H1 (cell line): ENCODE results near the gene PID1. TPM values are rescaled to one million over a fixed set of nuclear protein-coding genes. Genes with fewer than 3 reads are reported as not detected.

ENCODE experiments used
- CTCF ChIA-PET: fragments of 300-600 bp; sonication (Branson Sonifier 250); formaldehyde crosslinking; loops from one replicate; lab custom pipeline; 2021; ENCODE audit not compliant: partially characterized antibody; lab: Charles Lee
- POLR2A ChIA-PET: fragments of 300-600 bp; sonication (Branson Sonifier 250); formaldehyde crosslinking; loops from one replicate; lab custom pipeline; 2021; ENCODE audit warnings: inconsistent platforms; ENCODE audit not compliant: partially characterized antibody; lab: Charles Lee
- DNase-seq, 2 experiments: peaks; one replicate each; pipeline versions ENCODE4 v3.0.0 to v3.0.0-alpha.2; 2010 to 2022; ENCODE audit warnings: low spot score in 2 of 2, low read depth in 1 of 2, mixed read lengths in 1 of 2
- FAIRE-seq: peaks from 2 replicates; lab custom pipeline; 2011; peaks lifted over from hg19 to GRCh38; lab: Jason Lieb, UNC
- H2AFZ ChIP-seq: 2 replicates; pipeline ENCODE4 v1.8.1; 2012; ENCODE audit warnings: low read length, inconsistent platforms
- H2AK5ac ChIP-seq: 2 replicates; pipeline ENCODE4 v1.6.1; 2013; ENCODE audit warnings: low read depth, low read length
- H2BK120ac ChIP-seq: replicated peaks from 2 replicates; pipeline ENCODE3; 2013; ENCODE audit warnings: low read depth, low read length, inconsistent platforms
- H2BK12ac ChIP-seq: 2 replicates; pipeline ENCODE4 v1.6.1; 2013; ENCODE audit warnings: low read depth, low read length
- H2BK15ac ChIP-seq: 2 replicates; pipeline ENCODE4 v1.6.1; 2013; ENCODE audit warnings: low read length
- H2BK20ac ChIP-seq: 2 replicates; pipeline ENCODE4 v1.6.1; 2013; ENCODE audit warnings: low read length
- H2BK5ac ChIP-seq: 2 replicates; pipeline ENCODE4 v1.6.1; 2013; ENCODE audit warnings: low read depth, low read length
- H3K14ac ChIP-seq: 2 replicates; pipeline ENCODE4 v1.6.1; 2013; ENCODE audit warnings: inconsistent platforms; ENCODE audit not compliant: insufficient read length
- H3K18ac ChIP-seq: 2 replicates; pipeline ENCODE4 v1.6.1; 2013; ENCODE audit warnings: low read length; ENCODE audit errors: extremely low read depth
- H3K23ac ChIP-seq: 2 replicates; pipeline ENCODE4 v1.6.1; 2013; ENCODE audit warnings: inconsistent platforms; ENCODE audit not compliant: insufficient read length
- H3K23me2 ChIP-seq: 2 replicates; pipeline ENCODE4 v1.6.1; 2013; ENCODE audit warnings: low read depth, low read length
- H3K27ac ChIP-seq: 2 replicates; pipeline ENCODE4 v1.6.1; 2011; ENCODE audit warnings: low read depth, low read length, inconsistent platforms
- H3K27me3 ChIP-seq, 4 experiments: replicated peaks in 1 of 4; 1 replicate in 1 of 4; 2 replicates in 3 of 4; pipeline versions ENCODE4 v1.6.1 to v1.8.1; 2011 to 2013; ENCODE audit warnings: low read length in 3 of 4, mild to moderate bottlenecking in 3 of 4, inconsistent platforms in 2 of 4, mixed read lengths in 2 of 4, moderate library complexity in 1 of 4; ENCODE audit not compliant: control insufficient read depth in 3 of 4, insufficient read depth in 3 of 4; ENCODE audit errors: extremely low read depth in 1 of 4
- H3K36me3 ChIP-seq, 4 experiments: 2 replicates each; pipeline versions ENCODE4 v1.6.1 to v1.8.1; 2011 to 2013; ENCODE audit warnings: mild to moderate bottlenecking in 4 of 4, low read length in 3 of 4, moderate library complexity in 2 of 4, control low read depth in 1 of 4, inconsistent platforms in 1 of 4; ENCODE audit not compliant: insufficient read depth in 4 of 4, control insufficient read depth in 2 of 4
- H3K4ac ChIP-seq: replicated peaks from 2 replicates; pipeline ENCODE3; 2013; ENCODE audit warnings: low read length, low read depth, mixed read lengths, inconsistent platforms; ENCODE audit not compliant: insufficient read length
- H3K4me1 ChIP-seq, 4 experiments: replicated peaks in 1 of 4; 1 replicate in 1 of 4; 2 replicates in 3 of 4; pipeline versions ENCODE4 v1.6.1 to v1.8.1; 2011 to 2013; ENCODE audit warnings: low read length in 3 of 4, inconsistent platforms in 2 of 4, mixed read lengths in 1 of 4; ENCODE audit not compliant: insufficient read depth in 4 of 4, control insufficient read depth in 3 of 4
- H3K4me2 ChIP-seq, 2 experiments: 2 replicates each; pipeline versions ENCODE4 v1.6.1 to v1.8.1; 2011 to 2013; ENCODE audit warnings: low read depth in 2 of 2, low read length in 2 of 2, control low read depth in 1 of 2, inconsistent platforms in 1 of 2, mild to moderate bottlenecking in 1 of 2; ENCODE audit not compliant: insufficient read depth in 1 of 2
- H3K4me3 ChIP-seq, 4 experiments: fragments of 200-600, 300-600 bp in 1 of 4; sonication (generic), shearing (Covaris generic), sonication (Bioruptor Twin) in 1 of 4; 2 replicates each; pipeline versions ENCODE4 v1.5.1 to v1.8.1; 2011 to 2016; ENCODE audit warnings: low read length in 4 of 4, low read depth in 3 of 4, control low read depth in 2 of 4, inconsistent platforms in 2 of 4, mild to moderate bottlenecking in 2 of 4, mixed read lengths in 1 of 4, moderate library complexity in 1 of 4; ENCODE audit not compliant: insufficient read depth in 2 of 4; ENCODE audit errors: extremely low read depth in 1 of 4
- H3K56ac ChIP-seq: replicated peaks from 2 replicates; pipeline ENCODE3; 2013; ENCODE audit warnings: low read depth, mild to moderate bottlenecking, mixed read lengths, low read length, inconsistent platforms; ENCODE audit not compliant: insufficient read length
- H3K79me1 ChIP-seq: 2 replicates; pipeline ENCODE4 v1.6.1; 2013; ENCODE audit warnings: low read depth, low read length, control low read depth
- H3K79me2 ChIP-seq, 2 experiments: 2 replicates each; pipeline versions ENCODE4 v1.6.1 to v1.8.1; 2012 to 2013; ENCODE audit warnings: low read length in 2 of 2, mild to moderate bottlenecking in 2 of 2, inconsistent platforms in 1 of 2; ENCODE audit not compliant: insufficient read depth in 2 of 2, control insufficient read depth in 1 of 2
- H3K9ac ChIP-seq, 4 experiments: replicated peaks in 1 of 4; 1 replicate in 1 of 4; 2 replicates in 3 of 4; pipeline versions ENCODE4 v1.6.1 to v1.8.1; 2011 to 2013; ENCODE audit warnings: low read depth in 3 of 4, low read length in 3 of 4, control low read depth in 2 of 4, mild to moderate bottlenecking in 2 of 4, moderate library complexity in 2 of 4, inconsistent platforms in 1 of 4; ENCODE audit errors: extremely low read depth in 1 of 4
- H3K9me3 ChIP-seq, 2 experiments: 2 replicates each; pipeline versions ENCODE4 v1.6.1 to v1.8.1; 2012 to 2013; ENCODE audit warnings: mild to moderate bottlenecking in 2 of 2, moderate library complexity in 2 of 2, control low read depth in 1 of 2, inconsistent platforms in 1 of 2, low read depth in 1 of 2, low read length in 1 of 2, mixed read lengths in 1 of 2; ENCODE audit not compliant: insufficient read depth in 2 of 2
- H4K20me1 ChIP-seq, 2 experiments: replicated peaks in 1 of 2; 2 replicates each; pipeline versions ENCODE3 to v1.8.1; 2011 to 2013; ENCODE audit warnings: inconsistent platforms in 2 of 2, low read length in 2 of 2, mild to moderate bottlenecking in 1 of 2; ENCODE audit not compliant: insufficient read depth in 2 of 2, control insufficient read depth in 1 of 2
- H4K5ac ChIP-seq: 2 replicates; pipeline ENCODE4 v1.6.1; 2013; ENCODE audit warnings: low read length, low read depth, mixed read lengths, inconsistent platforms; ENCODE audit not compliant: insufficient read length
- H4K8ac ChIP-seq: 2 replicates; pipeline ENCODE4 v1.8.0; 2013; ENCODE audit warnings: mild to moderate bottlenecking, moderate library complexity, low read length, inconsistent platforms; ENCODE audit not compliant: insufficient read depth; ENCODE audit errors: extremely low read depth
- H4K91ac ChIP-seq: replicated peaks from 2 replicates; pipeline ENCODE3; 2013; ENCODE audit warnings: low read length, mixed read lengths, inconsistent platforms; ENCODE audit not compliant: insufficient read length
- CHD1 ChIP-seq: IDR thresholded peaks from 2 replicates; pipeline ENCODE4 v1.6.1; 2012; ENCODE audit warnings: low read depth, low read length, improper control_type of control experiment
- PHF8 ChIP-seq: fragments of 200-600 bp; sonication (generic); conservative IDR thresholded peaks from 2 replicates; pipeline ENCODE4 v1.7.1; 2012; ENCODE audit warnings: low read depth, mild to moderate bottlenecking, inconsistent platforms, low read length, moderate library complexity
- SIN3A ChIP-seq, 2 experiments: IDR thresholded peaks in 1 of 2; conservative IDR thresholded peaks in 1 of 2; 2 replicates each; pipeline ENCODE4 v1.6.1; 2011 to 2012; ENCODE audit warnings: low read length in 2 of 2, improper control_type of control experiment in 1 of 2, low read depth in 1 of 2, mild to moderate bottlenecking in 1 of 2
- SP2 ChIP-seq: IDR thresholded peaks from 2 replicates; pipeline ENCODE4 v1.6.1; 2012; ENCODE audit warnings: mild to moderate bottlenecking, low read length, inconsistent platforms
- TAF1 ChIP-seq: IDR thresholded peaks from 2 replicates; pipeline ENCODE4 v1.6.1; 2011; ENCODE audit warnings: mild to moderate bottlenecking, low read depth, low read length
- TEAD4 ChIP-seq: IDR thresholded peaks from 2 replicates; pipeline ENCODE4 v1.6.1; 2012; ENCODE audit warnings: low read depth, low read length, inconsistent platforms, mixed read lengths
- ZNF274 ChIP-seq: IDR thresholded peaks from 2 replicates; pipeline ENCODE4 v1.7.0; 2012; ENCODE audit warnings: low read length, borderline replicate concordance; ENCODE audit errors: extremely low read depth
- polyA plus RNA-seq, 7 experiments: library from polyadenylated mRNA; depleted of rRNA in 3 of 7; stranded (reverse) in 5 of 7; unstranded in 2 of 7; fragments of >200 nt in 5 of 7; fragments of 200-250 nt in 2 of 7; gene quantifications; 1 replicate in 5 of 7; 2 replicates in 1 of 7; 4 replicates in 1 of 7; pipeline versions ENCODE4 v1.2.1 to v1.2.3, GENCODE V29; 2011 to 2013; ENCODE audit warnings: missing spikeins in 2 of 7, mixed read lengths in 2 of 7
- total RNA-seq: library from RNA; stranded (reverse); fragmentation: NEBNext Ultra II Directional; extraction: Animal tissue kit (Norgen Biotek cat#: 25700); gene quantifications from 2 replicates; pipeline ENCODE4 v1.2.1, GENCODE V29; 2021

The PID1 gene
- total and polyA plus RNA-seq, 2 of the 8 experiments (the other 6 are each of a cell fraction or from before 2014, with no cell fraction given): 1.5 to 3.3 TPM

GRCh38 chr2:229124136-229124535 lies 147.0 kb downstream of the PID1 start:
- Histone ChIP-seq H2BK20ac (no peak overlapping the region), H2AFZ (no peak overlapping the region), H3K4me1 (no peaks in the 10 kb centered on the region), H4K5ac (no peak overlapping the region), H3K4me2 (no peak overlapping the region), H3K23ac (no peak overlapping the region), H3K79me2 (no peaks in the 10 kb centered on the region), H3K4me3 (no peak overlapping the region), H4K8ac (no peak overlapping the region), H3K79me1 (no peaks in the 10 kb centered on the region), H3K27ac (no peak overlapping the region), H3K56ac (no peak overlapping the region), H2AK5ac (no peak overlapping the region), H2BK15ac (no peak overlapping the region), H3K23me2 (no peaks in the 10 kb centered on the region), H4K20me1 (no peaks in the 10 kb centered on the region), H3K9ac (no peak overlapping the region), H3K9me3 (0 out of 4 replicates have a peak, but pooled peaks cover 0 to 2% of the 10 kb centered on the region in 2 experiments), H2BK120ac (no peak overlapping the region), H4K91ac (no peak overlapping the region), H3K18ac (no peak overlapping the region), H3K14ac (no peak overlapping the region), H3K4ac (no peak overlapping the region), H3K36me3 (no peaks in the 10 kb centered on the region), H3K27me3 (no peaks in the 10 kb centered on the region), H2BK12ac (no peak overlapping the region), H2BK5ac (no peak overlapping the region)
- TF ChIP-seq SP2 (no peak), ZNF274 (no peak), CHD1 (no peak), PHF8 (no peak), TAF1 (no peak), TEAD4 (no peak), SIN3A (conservative IDR thresholded peaks at IDR 0.05 in 1 of 2, IDR thresholded peaks at IDR 0.05 in 1 of 2; ENCODE audit: low read depth in 1 of 2, low read length in 2 of 2) (no peak)
- FAIRE-seq: no peak
- ChIA-PET CTCF (no interaction called here), POLR2A (no interaction called here)
- DNase-seq: no peak
